Left lung (tissue), 10 donors: ENCODE data around the gene PARP6. TPM values are rescaled to one million over a fixed set of nuclear protein-coding genes. Genes with fewer than 3 reads are reported as not detected.

Experiments
- ATAC-seq: fragments of 200-7000 bp; cut with Tn5 transposase; one replicate; pipeline ENCODE4 v1.9.1; 2020; ENCODE audit warnings: moderate library complexity
- DNase-seq, 4 donors: peaks; one replicate each; pipeline ENCODE4 v3.0.0-alpha.2; 2013 to 2020
- H3K27ac ChIP-seq, 2 donors: fragments of 200-600 bp; sonication (generic) in 1 of 2; one replicate each; pipeline versions ENCODE4 v1.5.0 to v1.8.0; 2020 to 2021
- H3K27me3 ChIP-seq, 2 donors: fragments of 200-600 bp; sonication (generic) in 1 of 2; one replicate each; pipeline versions ENCODE4 v1.5.0 to v1.8.0; 2020 to 2021
- H3K36me3 ChIP-seq, 2 donors: fragments of 200-600 bp; sonication (generic) in 1 of 2; one replicate each; pipeline versions ENCODE4 v1.5.0 to v1.8.0; 2020 to 2021
- H3K4me1 ChIP-seq, 2 donors: fragments of 200-600 bp; one replicate each; pipeline ENCODE4 v1.8.0; 2021
- H3K4me3 ChIP-seq, 2 donors: fragments of 200-600 bp; sonication (generic) in 1 of 2; one replicate each; pipeline versions ENCODE4 v1.5.0 to v1.8.0; 2020 to 2021; ENCODE audit warnings: mild to moderate bottlenecking in 1 of 2
- H3K9me3 ChIP-seq, 2 donors: fragments of 200-600 bp; sonication (generic) in 1 of 2; one replicate each; pipeline versions ENCODE4 v1.5.0 to v1.8.0; 2020 to 2021
- intact Hi-C, 2 donors: fragments of 100-400 bp; cut with DNase I; formaldehyde crosslinking; loops; one replicate each; pipeline versions ENCODE4 v1.11.2 to v1.14.2; 2022
- polyA plus RNA-seq, 6 donors: library from polyadenylated mRNA; unstranded; fragments of 120-200 nt; gene quantifications; one replicate each; pipeline ENCODE4 v1.2.1, GENCODE V29; 2013; ENCODE audit not compliant: insufficient read length in 6 of 6
- total RNA-seq, 2 donors: library from RNA; stranded (reverse); fragmentation: NEBNext Ultra II Directional; extraction: Animal tissue kit (Norgen Biotek cat#: 25700); gene quantifications; one replicate each; pipeline ENCODE4 v1.2.1, GENCODE V29; 2021
- TF ChIP-seq, protein P1 (sequence below), 2 donors: fragments of 200-600 bp; sonication (generic) in 1 of 2; IDR thresholded peaks; one replicate each; pipeline versions ENCODE4 v1.5.0 to v1.8.0; 2021; ENCODE audit warnings: antibody characterized with exemption in 2 of 2
- donor health status: DM: no; HTN: yes; CAD: no.
- donor health status: DM: no; HTN: no; CAD: no.

The PARP6 gene
- total and polyA plus RNA-seq, 8 donors = 60.5 to 147 (median 121) TPM

DNA sequence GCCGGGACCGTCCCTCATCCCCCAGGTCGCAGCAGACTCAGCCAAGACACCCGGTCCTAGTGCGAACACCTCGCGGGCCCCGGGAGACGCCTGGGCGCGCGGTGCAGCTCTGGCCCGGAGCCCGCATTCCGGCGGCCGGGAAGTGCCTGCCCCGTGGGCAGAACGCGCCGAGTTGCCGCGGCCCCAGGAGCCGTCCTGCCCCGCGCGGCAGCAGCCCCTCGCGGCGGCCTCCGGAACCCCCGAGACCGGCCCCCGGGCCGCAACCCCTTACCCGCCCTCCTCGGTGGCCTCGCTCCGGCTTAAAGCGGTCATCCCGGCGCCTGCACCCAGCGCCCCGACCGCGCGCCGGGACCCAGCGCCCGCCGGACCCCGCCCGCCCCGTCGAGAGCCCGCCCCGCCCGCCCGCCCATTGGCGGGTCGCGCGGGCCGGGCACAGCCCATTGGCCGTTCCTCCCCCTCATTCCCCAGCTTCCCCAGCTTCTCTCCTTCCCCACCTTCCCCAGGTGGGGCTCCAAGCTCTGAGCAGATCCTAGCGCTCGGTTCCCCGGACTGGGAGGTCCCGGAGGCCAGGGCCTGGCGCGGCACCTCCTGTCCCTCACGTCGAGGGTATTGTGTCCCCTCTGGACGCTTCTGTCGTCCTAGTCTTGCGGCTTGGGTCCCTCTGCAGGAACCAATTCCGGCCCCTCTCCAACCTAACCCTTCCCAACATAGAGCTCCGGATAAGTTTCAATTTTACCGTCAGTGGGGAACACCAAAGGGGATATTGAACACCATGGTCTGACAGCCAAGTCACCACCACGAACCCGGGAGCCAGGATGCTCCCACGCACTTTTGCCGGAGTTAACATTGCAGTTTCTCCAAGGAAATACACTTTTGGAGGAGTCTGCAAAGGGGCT lies 74.6 kb downstream of the PARP6 start, which contains the start of gene GRAMD2A:
GRAMD2A (minus strand) TSS at position 328 of the 896 bp plus-strand sequence.
- TF ChIP-seq, protein P1, sequence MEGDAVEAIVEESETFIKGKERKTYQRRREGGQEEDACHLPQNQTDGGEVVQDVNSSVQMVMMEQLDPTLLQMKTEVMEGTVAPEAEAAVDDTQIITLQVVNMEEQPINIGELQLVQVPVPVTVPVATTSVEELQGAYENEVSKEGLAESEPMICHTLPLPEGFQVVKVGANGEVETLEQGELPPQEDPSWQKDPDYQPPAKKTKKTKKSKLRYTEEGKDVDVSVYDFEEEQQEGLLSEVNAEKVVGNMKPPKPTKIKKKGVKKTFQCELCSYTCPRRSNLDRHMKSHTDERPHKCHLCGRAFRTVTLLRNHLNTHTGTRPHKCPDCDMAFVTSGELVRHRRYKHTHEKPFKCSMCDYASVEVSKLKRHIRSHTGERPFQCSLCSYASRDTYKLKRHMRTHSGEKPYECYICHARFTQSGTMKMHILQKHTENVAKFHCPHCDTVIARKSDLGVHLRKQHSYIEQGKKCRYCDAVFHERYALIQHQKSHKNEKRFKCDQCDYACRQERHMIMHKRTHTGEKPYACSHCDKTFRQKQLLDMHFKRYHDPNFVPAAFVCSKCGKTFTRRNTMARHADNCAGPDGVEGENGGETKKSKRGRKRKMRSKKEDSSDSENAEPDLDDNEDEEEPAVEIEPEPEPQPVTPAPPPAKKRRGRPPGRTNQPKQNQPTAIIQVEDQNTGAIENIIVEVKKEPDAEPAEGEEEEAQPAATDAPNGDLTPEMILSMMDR (IDR thresholded peaks at IDR 0.05) = no peak
- peaks cover 12 to 56% of the 10 kb centered on the region in 2 donors for H3K4me1 ChIP-seq
- intact Hi-C loops = no loop called here
- H3K27ac ChIP-seq = peak within 1 kb of the TSS; percentile 69 to 71
- ATAC-seq (peak; percentile 65), DNase-seq (peak in 2 of 4 donors; percentile 69 to 89)
- H3K4me3 ChIP-seq = peak within 1 kb of the TSS; percentile 45 to 50
- H3K36me3 ChIP-seq = peaks cover 0 to 49% of the 10 kb centered on the region in 2 donors
- H3K27me3 ChIP-seq = peaks cover 0 to 27% of the 10 kb centered on the region in 2 donors
- no peaks in the 10 kb centered on the region for H3K9me3 ChIP-seq

DNA sequence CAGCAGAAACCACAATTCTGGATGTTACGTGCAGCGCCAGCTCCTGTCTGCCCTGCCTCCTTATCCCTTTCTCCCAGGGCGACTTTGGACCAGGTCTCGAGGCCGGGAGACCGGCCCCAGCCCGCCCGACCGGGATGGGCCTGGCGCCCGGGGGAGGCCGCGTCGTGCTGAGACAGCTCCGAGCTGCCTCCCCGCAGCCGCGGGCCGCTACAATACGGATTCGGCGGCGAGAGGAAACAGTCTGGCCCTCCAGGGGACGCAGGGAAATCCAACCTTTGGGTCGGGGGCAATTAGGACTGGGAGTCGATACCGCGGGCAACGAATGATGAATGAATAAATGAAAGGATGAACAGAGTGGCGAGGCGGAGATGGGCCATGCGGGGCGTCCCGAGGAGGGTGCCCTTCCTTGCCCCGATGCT lies 75.3 kb downstream of the PARP6 start:
- Histone ChIP-seq H3K36me3 (peaks cover 0 to 43% of the 10 kb centered on the region in 2 donors), H3K4me1 (peaks cover 12 to 56% of the 10 kb centered on the region in 2 donors), H3K4me3 (peak overlapping the region; percentile 45 to 50), H3K27me3 (peaks cover 0 to 27% of the 10 kb centered on the region in 2 donors), H3K9me3 (no peaks in the 10 kb centered on the region), H3K27ac (peak overlapping the region; percentile 69 to 71)
- DNase-seq (peak in 1 of 4 donors; percentile 81), ATAC-seq (peak; percentile 6)
- TF ChIP-seq, protein P1 (IDR thresholded peaks at IDR 0.05) = no peak
- intact Hi-C loops = no loop called here

DNA sequence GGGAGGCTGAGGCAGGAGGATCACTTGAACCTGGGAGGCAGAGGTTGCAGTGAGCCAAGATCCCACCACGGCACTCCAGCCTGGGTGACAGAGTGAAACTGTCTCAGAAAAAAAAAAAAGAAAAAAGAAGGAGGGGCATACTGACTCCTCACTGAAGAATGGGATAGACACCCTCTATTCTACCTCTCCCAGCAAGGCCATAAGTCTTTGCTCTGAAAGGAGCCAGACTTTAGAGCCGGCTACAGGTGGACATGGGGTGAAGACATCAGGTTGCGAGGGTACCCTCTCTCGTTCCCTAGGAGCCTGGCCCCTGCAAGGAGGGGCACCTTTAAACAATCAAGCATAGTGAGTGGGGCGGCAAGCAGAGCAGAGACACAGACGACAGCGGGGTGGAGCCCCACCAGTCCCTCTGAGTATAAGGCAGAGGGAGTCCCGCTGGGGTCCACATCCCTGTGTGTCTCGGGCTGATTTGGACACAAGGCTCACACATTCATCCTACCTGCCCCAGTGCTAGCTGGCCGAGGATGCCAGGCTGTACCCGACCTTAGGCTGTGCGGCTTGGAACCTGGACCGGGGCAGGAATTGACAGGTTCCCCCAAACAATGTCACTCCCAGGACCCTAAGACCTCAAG lies 75.8 kb downstream of the PARP6 start:
- Histone ChIP-seq H3K27me3 (peaks cover 0 to 27% of the 10 kb centered on the region in 2 donors), H3K9me3 (no peaks in the 10 kb centered on the region), H3K36me3 (peaks cover 0 to 37% of the 10 kb centered on the region in 2 donors), H3K4me1 (peaks cover 12 to 56% of the 10 kb centered on the region in 2 donors), H3K27ac (peak overlapping the region; percentile 69 to 71), H3K4me3 (peak overlapping the region; percentile 45 to 50)
- intact Hi-C loops = no loop called here
- TF ChIP-seq, protein P1 (IDR thresholded peaks at IDR 0.05) = no peak
- peak; percentile 1 for ATAC-seq
- DNase-seq = no peak

DNA sequence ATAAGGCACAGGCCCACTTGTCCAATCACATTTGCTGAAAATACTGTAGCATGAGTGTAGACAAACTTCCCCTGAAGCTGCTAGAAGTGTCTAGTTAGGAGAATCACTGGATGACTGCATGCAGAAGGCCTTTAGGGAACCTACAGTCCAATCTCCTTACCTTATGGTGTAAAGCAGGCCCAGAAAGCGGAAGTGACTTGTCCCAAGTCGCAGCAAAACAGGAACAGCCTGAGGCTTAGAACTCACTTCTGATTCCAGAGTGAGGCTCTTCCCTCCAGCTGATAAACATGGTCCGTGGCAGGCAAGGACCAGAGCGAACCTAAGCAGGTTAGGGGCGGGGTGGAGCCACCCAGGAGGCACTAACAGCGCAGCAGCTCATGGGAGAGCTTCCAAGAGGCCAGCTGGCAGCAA lies 77.2 kb downstream of the PARP6 start:
- H3K36me3 ChIP-seq = peaks cover 0 to 23% of the 10 kb centered on the region in 2 donors
- peak overlapping the region; percentile 39 to 61 for H3K27ac ChIP-seq
- no peaks in the 10 kb centered on the region for H3K9me3 ChIP-seq
- ATAC-seq (peak; percentile 16), DNase-seq (peak in 1 of 4 donors; percentile 54)
- no peak overlapping the region for H3K4me3 ChIP-seq
- H3K4me1 ChIP-seq = peaks cover 12 to 47% of the 10 kb centered on the region in 2 donors
- H3K27me3 ChIP-seq = peaks cover 0 to 27% of the 10 kb centered on the region in 2 donors
- intact Hi-C loops = no loop called here
- TF ChIP-seq, protein P1 (IDR thresholded peaks at IDR 0.05) = no peak
